Tibial nerve (tissue), 4 donors: ENCODE measurements around the gene BDKRB2. TPM values are rescaled to one million over a fixed set of nuclear protein-coding genes. Genes with fewer than 3 reads are reported as not detected.

Experiments used
- DNase-seq, 2 donors: peaks; one replicate each; pipeline ENCODE4 v3.0.0-alpha.2; 2019; ENCODE audit warnings: low spot score in 2 of 2
- H3K27ac ChIP-seq, 4 donors: fragments of 200-600 bp; sonication (generic) in 3 of 4; one replicate each; pipeline ENCODE4 v1.5.1; 2017 to 2019; ENCODE audit warnings: mild to moderate bottlenecking in 1 of 4
- H3K27me3 ChIP-seq, 2 donors: fragments of 200-600 bp; sonication (generic) in 1 of 2; one replicate each; pipeline versions ENCODE4 v1.5.1 to v1.6.0; 2017 to 2019
- H3K36me3 ChIP-seq, 3 donors: fragments of 200-600 bp; sonication (generic); one replicate each; pipeline ENCODE4 v1.5.1; 2018 to 2019
- H3K4me1 ChIP-seq, 4 donors: fragments of 200-600 bp; sonication (generic) in 3 of 4; one replicate each; pipeline ENCODE4 v1.5.1; 2017 to 2019
- H3K4me3 ChIP-seq, 4 donors: fragments of 200-600 bp; sonication (generic) in 3 of 4; one replicate each; pipeline ENCODE4 v1.5.1; 2017 to 2019; ENCODE audit warnings: mild to moderate bottlenecking in 1 of 4, moderate library complexity in 1 of 4
- H3K9me3 ChIP-seq, 4 donors: fragments of 200-600 bp; sonication (generic) in 3 of 4; one replicate each; pipeline ENCODE4 v1.5.1; 2017 to 2019
- CTCF ChIP-seq, 5 experiments: fragments of 200-600 bp in 3 of 5; fragments of 450-650 bp in 2 of 5; sonication (generic) in 3 of 5; IDR thresholded peaks; one replicate each; pipeline ENCODE4 v1.5.1; 2016 to 2019; ENCODE audit warnings: antibody characterized with exemption in 5 of 5, mild to moderate bottlenecking in 3 of 5, moderate library complexity in 2 of 5
- EP300 ChIP-seq, 2 donors: sonication (generic); formaldehyde crosslinking; IDR thresholded peaks; one replicate each; pipeline ENCODE4 v1.6.1; 2017; ENCODE audit warnings: antibody characterized with exemption in 2 of 2, mild to moderate bottlenecking in 1 of 2
- POLR2A ChIP-seq, 2 donors: fragments of 450-650 bp; IDR thresholded peaks; one replicate each; pipeline ENCODE4 v1.6.1; 2017; ENCODE audit warnings: antibody characterized with exemption in 2 of 2, mild to moderate bottlenecking in 2 of 2, moderate library complexity in 2 of 2
- WGBS, 2 donors: methylation state at CpG; one replicate each; pipeline ENCODE4 v1.1.5; 2018; 5-methylcytosine and 5-hydroxymethylcytosine counted together
- total RNA-seq, 4 donors: library from RNA; depleted of rRNA; stranded (reverse); fragments of >200 nt; gene quantifications; one replicate each; pipeline ENCODE4 v1.1.0, GENCODE V29; 2016

Gene BDKRB2
- total RNA-seq, 4 donors from 2014 or later, result 10.5 to 26.8 (median 18.4) TPM

- Histone ChIP-seq H3K9me3 (peaks cover 0 to 42% (median 1%) of the 10 kb centered on the region in 4 donors), H3K4me3 (no peak overlapping the region), H3K4me1 (peaks cover 0 to 17% (median 0%) of the 10 kb centered on the region in 4 donors), H3K27me3 (no peaks in the 10 kb centered on the region), H3K27ac (no peak overlapping the region), H3K36me3 (peaks cover 0 to 16% (median 0%) of the 10 kb centered on the region in 3 donors)
- peak in 1 of 2 donors; percentile 27 for DNase-seq
- 62 to 77% methylated on average over 6 of the region's 6 CpGs for WGBS, 2 donors
- no peak for TF ChIP-seq CTCF (IDR thresholded peaks at IDR 0.05)
- no peak for TF ChIP-seq EP300 (IDR thresholded peaks at IDR 0.05)
- no peak for TF ChIP-seq POLR2A (IDR thresholded peaks at IDR 0.05)
These were observed 69.9 kb downstream of the BDKRB2 start for GRCh38 chr14:96274543-96274942.

- peak overlapping the region in 1 of 4 donors; percentile 26 for H3K27ac ChIP-seq
- no peak for TF ChIP-seq POLR2A (IDR thresholded peaks at IDR 0.05)
- TF ChIP-seq CTCF (IDR thresholded peaks at IDR 0.05), result peak; percentile 80 to 94 (median 89)
- peak in 1 of 2 donors; percentile 38 for TF ChIP-seq EP300 (IDR thresholded peaks at IDR 0.05)
These were observed 70.8 kb downstream of the BDKRB2 start for GRCh38 chr14:96275177-96276112.

GRCh38 chr14:96277890-96278289 lies 73.3 kb downstream of the BDKRB2 start:
- no peak for DNase-seq
- no peaks in the 10 kb centered on the region for H3K27me3 ChIP-seq
- H3K36me3 ChIP-seq, result peaks cover 0 to 37% (median 0%) of the 10 kb centered on the region in 3 donors
- H3K4me1 ChIP-seq, result peaks cover 0 to 17% (median 0%) of the 10 kb centered on the region in 4 donors
- H3K9me3 ChIP-seq, result peaks cover 0 to 20% (median 1%) of the 10 kb centered on the region in 4 donors
- no peak overlapping the region for H3K27ac ChIP-seq
- TF ChIP-seq EP300 (IDR thresholded peaks at IDR 0.05) (no peak), POLR2A (IDR thresholded peaks at IDR 0.05) (no peak), CTCF (IDR thresholded peaks at IDR 0.05) (no peak)
- WGBS, 2 donors, result 94 to 100% methylated on average over 1 of the region's 1 CpG
- no peak overlapping the region for H3K4me3 ChIP-seq

More at GRCh38 chr14:96275177-96276112, 70.8 kb downstream of the BDKRB2 start:
- H3K36me3 ChIP-seq, result peaks cover 0 to 24% (median 0%) of the 10 kb centered on the region in 3 donors
- H3K4me1 ChIP-seq, result peaks cover 0 to 17% (median 0%) of the 10 kb centered on the region in 4 donors
- H3K4me3 ChIP-seq, result no peak overlapping the region
- peak; percentile 49 to 68 for DNase-seq
- no peaks in the 10 kb centered on the region for H3K27me3 ChIP-seq
- 17% methylated on average over 17 of the region's 17 CpGs for WGBS, 2 donors
- H3K9me3 ChIP-seq, result peaks cover 0 to 42% (median 1%) of the 10 kb centered on the region in 4 donors

GRCh38 chr14:96279564-96279963 lies 74.9 kb downstream of the BDKRB2 start:
- no peak for DNase-seq
- no peak overlapping the region for H3K27ac ChIP-seq
- WGBS, 2 donors, result 57% methylated on average over 8 of the region's 8 CpGs
- peaks cover 0 to 17% (median 0%) of the 10 kb centered on the region in 4 donors for H3K4me1 ChIP-seq
- peaks cover 0 to 20% (median 1%) of the 10 kb centered on the region in 4 donors for H3K9me3 ChIP-seq
- TF ChIP-seq EP300 (IDR thresholded peaks at IDR 0.05) (no peak), POLR2A (IDR thresholded peaks at IDR 0.05) (no peak), CTCF (IDR thresholded peaks at IDR 0.05) (no peak)
- no peak overlapping the region for H3K4me3 ChIP-seq
- no peaks in the 10 kb centered on the region for H3K27me3 ChIP-seq
- H3K36me3 ChIP-seq, result peaks cover 0 to 53% (median 0%) of the 10 kb centered on the region in 3 donors

GRCh38 chr14:96280104-96280503 lies 75.5 kb downstream of the BDKRB2 start:
- Histone ChIP-seq H3K27ac (no peak overlapping the region), H3K4me1 (peaks cover 0 to 12% (median 0%) of the 10 kb centered on the region in 4 donors), H3K9me3 (peaks cover 0 to 20% (median 1%) of the 10 kb centered on the region in 4 donors), H3K36me3 (peaks cover 0 to 58% (median 0%) of the 10 kb centered on the region in 3 donors), H3K4me3 (no peak overlapping the region), H3K27me3 (no peaks in the 10 kb centered on the region)
- no peak for DNase-seq
- TF ChIP-seq EP300 (IDR thresholded peaks at IDR 0.05), result no peak
- TF ChIP-seq CTCF (IDR thresholded peaks at IDR 0.05), result no peak
- no peak for TF ChIP-seq POLR2A (IDR thresholded peaks at IDR 0.05)
- 91 to 92% methylated on average over 2 of the region's 2 CpGs for WGBS, 2 donors
